Gastroesophageal sphincter (tissue), 3 donors: Measurements from ENCODE around the gene NEFH.

Experiments used
- CTCF ChIP-seq, 4 experiments: fragments of 200-600 bp in 2 of 4; fragments of 450-650 bp in 2 of 4; sonication (generic) in 1 of 4; IDR thresholded peaks; one replicate each; pipeline ENCODE4 v1.5.1; 2017 to 2019; ENCODE audit warnings: antibody characterized with exemption in 4 of 4, mild to moderate bottlenecking in 2 of 4, moderate library complexity in 2 of 4
- POLR2A ChIP-seq, 2 donors: fragments of 450-650 bp; IDR thresholded peaks; one replicate each; pipeline ENCODE4 v1.6.1; 2017; ENCODE audit warnings: antibody characterized with exemption in 2 of 2, mild to moderate bottlenecking in 2 of 2, moderate library complexity in 1 of 2
- POLR2AphosphoS5 ChIP-seq: sonication (generic); formaldehyde crosslinking; IDR thresholded peaks from one replicate; pipeline ENCODE4 v1.6.1; 2017; ENCODE audit warnings: antibody characterized with exemption

- TF ChIP-seq CTCF (IDR thresholded peaks at IDR 0.05) (no peak), POLR2AphosphoS5 (no peak), POLR2A (IDR thresholded peaks at IDR 0.05) (no peak)
Observed at GRCh38 chr22:29445508-29445907, 34.5 kb upstream of the NEFH start.
